Measurements from ENCODE around the gene SPACA5.
"Not testable (repeated sequence)": the region's sequence is repeated elsewhere in the genome, so short reads cannot be mapped to it uniquely, and the experiment has no call there.

Gene SPACA5

DNA sequence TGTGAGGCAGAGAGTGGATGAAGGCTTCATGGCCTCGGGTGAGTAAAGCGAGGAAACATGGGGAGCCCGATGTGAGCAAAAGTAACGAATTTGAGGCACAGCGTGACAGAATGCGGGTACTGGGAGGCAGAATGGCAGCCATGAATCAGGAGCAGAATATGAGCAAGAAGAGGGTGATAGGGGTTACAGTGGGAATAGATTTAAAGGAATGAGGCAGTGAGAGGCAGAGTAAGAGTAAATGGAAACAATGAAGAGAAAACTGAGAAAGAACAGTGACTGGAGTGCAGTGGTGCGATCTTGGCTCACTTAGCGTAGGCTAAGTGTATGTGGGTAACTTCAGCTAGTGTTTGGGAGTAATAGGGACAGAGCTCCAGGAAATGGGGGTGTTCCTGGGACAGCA, at the start of gene SPACA5:
TSS of gene SPACA5 (plus strand) at position 301 of the 400 bp plus-strand sequence. CDS start 815 bp downstream, outside the sequence.
- in situ Hi-C loops (cut with HindIII; ENCODE audit: low sequenced_read_pairs), result not testable (repeated sequence)

GRCh38 chrX:47958206-47958605, 48.6 kb upstream of the SPACA5 start:
- in situ Hi-C loops (cut with HindIII; ENCODE audit: low sequenced_read_pairs), result not testable (repeated sequence)

- in situ Hi-C loops (cut with HindIII; ENCODE audit: low sequenced_read_pairs), result no loop called here
Measured at GRCh38 chrX:47958761-47959342, 47.9 kb upstream of the SPACA5 start.

GRCh38 chrX:47960406-47960805, 46.4 kb upstream of the SPACA5 start:
- in situ Hi-C loops (cut with HindIII; ENCODE audit: low sequenced_read_pairs), result no loop called here

- in situ Hi-C loops (cut with HindIII; ENCODE audit: low sequenced_read_pairs), result not testable (repeated sequence)
Measured at GRCh38 chrX:47961830-47962229, 45.0 kb upstream of the SPACA5 start.

GRCh38 chrX:47965526-47965925, 41.3 kb upstream of the SPACA5 start:
- in situ Hi-C loops (cut with HindIII; ENCODE audit: low sequenced_read_pairs), result not testable (repeated sequence)

DNA sequence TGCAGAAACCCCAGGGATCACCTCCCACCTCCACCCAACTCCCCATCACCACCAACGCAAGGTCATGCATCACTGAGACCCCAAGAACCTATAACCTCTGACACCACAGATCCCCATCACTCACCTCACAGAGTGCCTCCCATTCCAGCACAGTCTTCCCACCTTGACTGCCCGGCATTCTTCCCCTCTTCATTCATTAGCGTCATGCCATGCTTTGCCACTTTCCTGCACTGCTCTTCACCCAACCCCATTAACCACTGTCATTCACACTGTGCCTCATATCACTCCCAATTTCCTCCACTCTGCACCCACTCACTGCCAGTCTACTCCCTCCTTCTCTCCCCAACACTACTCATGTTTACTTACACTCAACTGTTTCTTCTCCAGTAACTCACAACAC, 33.6 kb upstream of the SPACA5 start:
- in situ Hi-C loops (cut with HindIII; ENCODE audit: low sequenced_read_pairs), result no loop called here

- in situ Hi-C loops (cut with HindIII; ENCODE audit: low sequenced_read_pairs), result no loop called here
Measured at GRCh38 chrX:47976254-47977151, 30.3 kb upstream of the SPACA5 start.

GRCh38 chrX:47991263-47992094, 15.3 kb upstream of the SPACA5 start:
- in situ Hi-C loops (cut with HindIII; ENCODE audit: low sequenced_read_pairs), result no loop called here

DNA sequence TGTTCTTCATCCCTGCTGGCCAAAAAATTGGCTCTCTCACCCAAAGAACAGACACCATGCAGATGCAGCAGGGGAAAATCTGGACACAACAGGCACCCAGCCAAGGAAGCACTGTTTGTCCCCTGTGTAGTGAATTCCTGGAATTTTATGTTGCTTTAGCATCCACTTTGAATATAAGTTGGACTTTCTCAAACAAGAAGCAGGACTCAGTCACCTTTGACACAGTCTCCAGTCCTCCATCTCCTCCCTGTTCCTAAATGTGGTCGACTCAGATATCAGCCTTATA, 14.8 kb upstream of the SPACA5 start:
- in situ Hi-C loops (cut with HindIII; ENCODE audit: low sequenced_read_pairs), result no loop called here

DNA sequence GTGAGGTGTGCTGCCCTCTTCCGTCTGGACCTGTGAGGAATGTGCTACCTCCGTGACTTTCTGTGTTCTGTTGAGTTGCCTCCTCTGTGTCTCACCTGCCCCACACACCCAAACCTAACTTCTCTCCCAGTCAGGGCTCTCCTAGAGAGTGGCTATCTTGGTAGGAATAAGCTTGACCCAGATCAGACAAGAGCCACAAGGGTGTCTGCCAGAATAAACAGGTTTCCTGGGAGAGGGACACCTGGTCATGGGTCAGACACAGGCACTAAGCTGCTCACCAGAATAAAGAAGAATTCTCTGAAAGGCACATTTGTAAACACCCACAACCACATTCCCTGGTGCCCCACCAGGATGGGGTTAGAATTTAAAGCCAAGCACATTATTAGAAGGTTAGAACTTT, 14.1 kb upstream of the SPACA5 start:
- in situ Hi-C loops (cut with HindIII; ENCODE audit: low sequenced_read_pairs), result no loop called here

GRCh38 chrX:48001260-48001659, 5.5 kb upstream of the SPACA5 start:
- in situ Hi-C loops (cut with HindIII; ENCODE audit: low sequenced_read_pairs), result no loop called here

DNA sequence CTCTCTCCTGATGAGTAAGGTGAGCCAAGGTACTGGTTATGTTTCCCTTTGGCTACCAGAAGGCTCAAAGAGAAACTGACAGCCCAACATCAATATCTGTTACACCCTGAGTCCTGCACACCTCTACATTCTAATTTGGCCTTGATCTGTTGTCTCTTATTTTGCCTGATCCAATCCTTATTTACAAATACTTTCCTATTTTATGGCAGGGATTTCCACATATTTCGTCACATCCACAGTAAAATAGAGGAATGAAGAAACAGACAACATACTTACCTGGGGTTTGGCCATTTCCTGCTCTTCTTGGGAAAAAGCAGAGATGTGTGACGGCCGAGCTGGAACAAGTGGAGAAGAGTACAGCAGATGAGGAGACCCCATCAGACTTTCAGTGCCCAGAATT, 4.5 kb upstream of the SPACA5 start:
- in situ Hi-C loops (cut with HindIII; ENCODE audit: low sequenced_read_pairs), result no loop called here

DNA sequence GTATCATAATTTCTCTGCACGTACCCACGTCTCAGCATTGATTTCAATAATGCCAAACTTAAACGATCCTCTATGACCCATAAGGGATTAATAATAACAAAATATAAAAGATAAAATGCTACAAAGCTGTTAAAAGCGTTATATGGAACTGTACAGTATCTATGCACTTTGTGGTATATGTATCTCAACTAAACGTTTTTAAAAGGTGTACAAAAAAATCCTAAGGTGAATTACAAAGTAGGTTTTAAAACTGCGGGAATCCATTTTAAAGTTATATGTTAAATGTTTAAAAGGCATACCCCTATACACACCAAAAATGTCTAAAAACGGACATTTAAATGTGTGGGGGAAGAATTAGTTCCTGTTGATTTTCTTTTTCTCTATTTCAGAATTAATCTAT, 3.9 kb upstream of the SPACA5 start:
- in situ Hi-C loops (cut with HindIII; ENCODE audit: low sequenced_read_pairs), result no loop called here

- in situ Hi-C loops (cut with HindIII; ENCODE audit: low sequenced_read_pairs), result no loop called here
Measured at GRCh38 chrX:48003367-48003757, 3.4 kb upstream of the SPACA5 start.

GRCh38 chrX:48003758-48004457, 2.9 kb upstream of the SPACA5 start, which contains the start of gene ZNF182:
TSS of gene ZNF182 (minus strand) at chrX:48003989. CDS start at chrX:48002609, 1,380 bp downstream.
- in situ Hi-C loops (cut with HindIII; ENCODE audit: low sequenced_read_pairs), result no loop called here

GRCh38 chrX:48009445-48009960, 2.7 kb downstream of the SPACA5 start:
- in situ Hi-C loops (cut with HindIII; ENCODE audit: low sequenced_read_pairs), result not testable (repeated sequence)

- in situ Hi-C loops (cut with HindIII; ENCODE audit: low sequenced_read_pairs), result not testable (repeated sequence)
Measured at GRCh38 chrX:48016583-48017310, 10.0 kb downstream of the SPACA5 start.

- in situ Hi-C loops (cut with HindIII; ENCODE audit: low sequenced_read_pairs), result not testable (repeated sequence)
Measured at GRCh38 chrX:48019892-48020291, 13.1 kb downstream of the SPACA5 start.

- in situ Hi-C loops (cut with HindIII; ENCODE audit: low sequenced_read_pairs), result not testable (repeated sequence)
Measured at GRCh38 chrX:48020472-48020871, 13.7 kb downstream of the SPACA5 start.

Measured in DLD1 (cell line).